K562 (cell line): ENCODE measurements around the gene USF2. TPM values are rescaled to one million over a fixed set of nuclear protein-coding genes. Genes with fewer than 3 reads are reported as not detected.

Experiments
- EGR1 ChIP-seq: fragments of 450-650 bp; conservative IDR thresholded peaks from 2 replicates; pipeline ENCODE4 v1.6.1; 2017; ENCODE audit warnings: mild to moderate bottlenecking
- ETV5 ChIP-seq: sonication (generic); formaldehyde crosslinking; IDR thresholded peaks from 2 replicates; pipeline ENCODE4 v1.4.0; 2020; ENCODE audit warnings: low read depth, mild to moderate bottlenecking, missing genetic modification reagents
- EZH2 ChIP-seq: IDR thresholded peaks from 2 replicates; pipeline ENCODE4 v1.6.1; 2012; ENCODE audit warnings: low read depth, mild to moderate bottlenecking, inconsistent platforms, low read length, borderline replicate concordance
- HNRNPH1 ChIP-seq: fragments of 200-400 bp; formaldehyde crosslinking; optimal IDR thresholded peaks from 2 replicates; pipeline ENCODE3; 2017; ENCODE audit warnings: low read depth, mild to moderate bottlenecking, low read length, moderate library complexity
- RBFOX2 ChIP-seq: fragments of 200-400 bp; formaldehyde crosslinking; IDR thresholded peaks from 2 replicates; pipeline ENCODE4 v1.6.1; 2017; ENCODE audit warnings: low read depth, mild to moderate bottlenecking, low read length, moderate library complexity
- SAP30 ChIP-seq: fragments of 200-600 bp; sonication (generic); IDR thresholded peaks from 2 replicates; pipeline ENCODE4 v1.6.1; 2012; ENCODE audit warnings: borderline replicate concordance, low read depth, mild to moderate bottlenecking, moderate library complexity, low read length, control low read depth, inconsistent platforms; ENCODE audit not compliant: insufficient read depth, poor library complexity, severe bottlenecking
- SP2 ChIP-seq: IDR thresholded peaks from 2 replicates; pipeline ENCODE4 v1.6.1; 2011; ENCODE audit warnings: mild to moderate bottlenecking, low read depth, low read length, moderate library complexity; ENCODE audit not compliant: poor library complexity, severe bottlenecking; ENCODE audit errors: extremely low read depth
- SRSF1 ChIP-seq: fragments of 200-400 bp; formaldehyde crosslinking; IDR thresholded peaks from 2 replicates; pipeline ENCODE4 v1.6.1; 2017; ENCODE audit warnings: mild to moderate bottlenecking, low read depth, low read length, moderate library complexity
- polyA plus RNA-seq, 8 experiments: library from polyadenylated mRNA; depleted of rRNA in 4 of 8; stranded (reverse) in 5 of 8; unstranded in 3 of 8; fragments of >200 nt; fragmentation: Nextera tagmentation in 2 of 8; fragmentation: Illumina TruSeq in 1 of 8; extraction: Ambion mirVana in 2 of 8; extraction: Trizol in 1 of 8; gene quantifications; 2 replicates each; pipeline versions ENCODE4 v1.2.1 to v1.2.3, GENCODE V29; 2011 to 2014; ENCODE audit warnings: inconsistent platforms in 1 of 8, missing spikeins in 1 of 8
- total RNA-seq, 7 experiments: library from RNA; depleted of rRNA in 6 of 7; stranded (reverse); fragments of >200 nt in 6 of 7; fragmentation: Illumina TruSeq in 2 of 7; extraction: Trizol in 2 of 7; gene quantifications; 2 replicates each; pipeline versions ENCODE4 v1.2.1 to v1.2.3, GENCODE V29; 2011 to 2021; ENCODE audit warnings: low replicate concordance in 1 of 7
- TF ChIP-seq, protein P1 (sequence below): fragments of 450-650 bp; IDR thresholded peaks from 2 replicates; pipeline ENCODE4 v1.6.1; 2016; ENCODE audit warnings: low read depth
- TF ChIP-seq, protein P2 (sequence below): sonication (generic); formaldehyde crosslinking; IDR thresholded peaks from 2 replicates; pipeline ENCODE4 v1.5.0; 2020; ENCODE audit warnings: missing genetic modification reagents
- TF ChIP-seq, protein P3 (sequence below): fragments of 450-650 bp; formaldehyde crosslinking; conservative IDR thresholded peaks from 2 replicates; pipeline ENCODE4 v1.4.0; 2022; ENCODE audit warnings: mild to moderate bottlenecking, missing genetic modification characterization

The USF2 gene
- total and polyA plus RNA-seq, 9 of the 15 experiments (the other 6 are each of a cell fraction or from before 2014, with no cell fraction given), result 0.27 to 93.7 (median 58.4) TPM

DNA sequence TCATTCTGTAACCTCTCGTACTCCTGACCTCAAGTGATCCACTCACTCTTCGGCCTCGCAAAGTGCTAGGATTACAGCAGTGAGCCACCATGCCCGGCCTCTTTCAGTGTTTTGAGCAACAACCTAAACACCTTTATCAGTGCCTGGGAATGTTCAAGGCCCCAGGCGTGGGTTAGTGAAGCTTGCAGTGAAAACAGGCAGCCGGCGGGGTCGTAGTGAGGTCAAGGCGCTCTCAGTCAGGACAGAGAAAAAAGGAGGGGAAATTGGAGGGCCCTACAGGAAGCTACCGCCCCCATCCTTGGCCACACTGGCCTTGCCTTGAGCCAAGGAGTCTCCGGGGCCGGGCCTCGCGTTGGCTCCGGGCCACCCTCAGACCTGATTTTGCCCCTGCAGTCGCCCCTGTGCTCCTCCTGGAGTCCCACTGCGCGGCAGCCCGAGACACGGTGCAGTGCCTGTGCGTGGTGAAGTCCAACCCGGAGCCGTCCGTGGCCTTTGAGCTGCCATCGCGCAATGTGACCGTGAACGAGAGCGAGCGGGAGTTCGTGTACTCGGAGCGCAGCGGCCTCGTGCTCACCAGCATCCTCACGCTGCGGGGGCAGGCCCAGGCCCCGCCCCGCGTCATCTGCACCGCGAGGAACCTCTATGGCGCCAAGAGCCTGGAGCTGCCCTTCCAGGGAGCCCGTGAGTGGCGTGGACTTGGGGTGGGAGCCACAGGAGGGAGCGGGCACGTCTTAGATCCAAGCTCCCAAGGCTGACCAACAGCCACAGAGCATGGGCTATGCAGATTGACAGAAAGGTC lies 40.9 kb downstream of the USF2 start (continued):
- TF ChIP-seq EZH2 (no peak), HNRNPH1 (no peak), ETV5 (no peak), SAP30 (no peak), RBFOX2 (peak; percentile 91), SP2 (no peak), EGR1 (peak; percentile 76), SRSF1 (no peak)
- TF ChIP-seq, protein P1, sequence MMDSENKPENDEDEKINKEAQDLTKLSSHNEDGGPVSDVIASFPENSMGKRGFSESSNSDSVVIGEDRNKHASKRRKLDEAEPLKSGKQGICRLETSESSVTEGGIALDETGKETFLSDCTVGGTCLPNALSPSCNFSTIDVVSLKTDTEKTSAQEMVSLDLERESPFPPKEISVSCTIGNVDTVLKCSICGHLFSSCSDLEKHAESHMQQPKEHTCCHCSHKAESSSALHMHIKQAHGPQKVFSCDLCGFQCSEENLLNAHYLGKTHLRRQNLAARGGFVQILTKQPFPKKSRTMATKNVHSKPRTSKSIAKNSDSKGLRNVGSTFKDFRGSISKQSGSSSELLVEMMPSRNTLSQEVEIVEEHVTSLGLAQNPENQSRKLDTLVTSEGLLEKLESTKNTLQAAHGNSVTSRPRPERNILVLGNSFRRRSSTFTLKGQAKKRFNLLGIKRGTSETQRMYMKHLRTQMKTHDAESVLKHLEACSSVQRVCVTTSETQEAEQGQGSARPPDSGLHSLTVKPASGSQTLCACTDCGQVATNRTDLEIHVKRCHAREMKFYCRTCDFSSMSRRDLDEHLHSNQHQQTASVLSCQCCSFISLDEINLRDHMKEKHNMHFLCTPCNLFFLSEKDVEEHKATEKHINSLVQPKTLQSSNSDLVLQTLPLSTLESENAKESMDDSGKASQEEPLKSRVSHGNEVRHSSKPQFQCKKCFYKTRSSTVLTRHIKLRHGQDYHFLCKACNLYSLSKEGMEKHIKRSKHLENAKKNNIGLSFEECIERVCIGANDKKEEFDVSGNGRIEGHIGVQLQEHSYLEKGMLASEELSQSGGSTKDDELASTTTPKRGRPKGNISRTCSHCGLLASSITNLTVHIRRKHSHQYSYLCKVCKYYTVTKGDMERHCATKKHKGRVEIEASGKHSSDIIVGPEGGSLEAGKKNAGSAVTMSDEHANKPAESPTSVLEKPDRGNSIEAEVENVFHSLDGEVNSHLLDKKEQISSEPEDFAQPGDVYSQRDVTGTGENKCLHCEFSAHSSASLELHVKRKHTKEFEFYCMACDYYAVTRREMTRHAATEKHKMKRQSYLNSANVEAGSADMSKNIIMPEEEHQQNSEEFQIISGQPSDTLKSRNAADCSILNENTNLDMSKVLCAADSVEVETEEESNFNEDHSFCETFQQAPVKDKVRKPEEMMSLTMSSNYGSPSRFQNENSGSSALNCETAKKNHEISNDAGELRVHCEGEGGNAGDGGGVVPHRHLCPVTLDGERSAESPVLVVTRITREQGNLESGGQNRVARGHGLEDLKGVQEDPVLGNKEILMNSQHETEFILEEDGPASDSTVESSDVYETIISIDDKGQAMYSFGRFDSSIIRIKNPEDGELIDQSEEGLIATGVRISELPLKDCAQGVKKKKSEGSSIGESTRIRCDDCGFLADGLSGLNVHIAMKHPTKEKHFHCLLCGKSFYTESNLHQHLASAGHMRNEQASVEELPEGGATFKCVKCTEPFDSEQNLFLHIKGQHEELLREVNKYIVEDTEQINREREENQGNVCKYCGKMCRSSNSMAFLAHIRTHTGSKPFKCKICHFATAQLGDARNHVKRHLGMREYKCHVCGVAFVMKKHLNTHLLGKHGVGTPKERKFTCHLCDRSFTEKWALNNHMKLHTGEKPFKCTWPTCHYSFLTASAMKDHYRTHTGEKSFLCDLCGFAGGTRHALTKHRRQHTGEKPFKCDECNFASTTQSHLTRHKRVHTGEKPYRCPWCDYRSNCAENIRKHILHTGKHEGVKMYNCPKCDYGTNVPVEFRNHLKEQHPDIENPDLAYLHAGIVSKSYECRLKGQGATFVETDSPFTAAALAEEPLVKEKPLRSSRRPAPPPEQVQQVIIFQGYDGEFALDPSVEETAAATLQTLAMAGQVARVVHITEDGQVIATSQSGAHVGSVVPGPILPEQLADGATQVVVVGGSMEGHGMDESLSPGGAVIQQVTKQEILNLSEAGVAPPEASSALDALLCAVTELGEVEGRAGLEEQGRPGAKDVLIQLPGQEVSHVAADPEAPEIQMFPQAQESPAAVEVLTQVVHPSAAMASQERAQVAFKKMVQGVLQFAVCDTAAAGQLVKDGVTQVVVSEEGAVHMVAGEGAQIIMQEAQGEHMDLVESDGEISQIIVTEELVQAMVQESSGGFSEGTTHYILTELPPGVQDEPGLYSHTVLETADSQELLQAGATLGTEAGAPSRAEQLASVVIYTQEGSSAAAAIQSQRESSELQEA, result no peak
- TF ChIP-seq, protein P2, sequence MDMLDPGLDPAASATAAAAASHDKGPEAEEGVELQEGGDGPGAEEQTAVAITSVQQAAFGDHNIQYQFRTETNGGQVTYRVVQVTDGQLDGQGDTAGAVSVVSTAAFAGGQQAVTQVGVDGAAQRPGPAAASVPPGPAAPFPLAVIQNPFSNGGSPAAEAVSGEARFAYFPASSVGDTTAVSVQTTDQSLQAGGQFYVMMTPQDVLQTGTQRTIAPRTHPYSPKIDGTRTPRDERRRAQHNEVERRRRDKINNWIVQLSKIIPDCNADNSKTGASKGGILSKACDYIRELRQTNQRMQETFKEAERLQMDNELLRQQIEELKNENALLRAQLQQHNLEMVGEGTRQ (CRISPR knock-in tag), result no peak
- TF ChIP-seq, protein P3, sequence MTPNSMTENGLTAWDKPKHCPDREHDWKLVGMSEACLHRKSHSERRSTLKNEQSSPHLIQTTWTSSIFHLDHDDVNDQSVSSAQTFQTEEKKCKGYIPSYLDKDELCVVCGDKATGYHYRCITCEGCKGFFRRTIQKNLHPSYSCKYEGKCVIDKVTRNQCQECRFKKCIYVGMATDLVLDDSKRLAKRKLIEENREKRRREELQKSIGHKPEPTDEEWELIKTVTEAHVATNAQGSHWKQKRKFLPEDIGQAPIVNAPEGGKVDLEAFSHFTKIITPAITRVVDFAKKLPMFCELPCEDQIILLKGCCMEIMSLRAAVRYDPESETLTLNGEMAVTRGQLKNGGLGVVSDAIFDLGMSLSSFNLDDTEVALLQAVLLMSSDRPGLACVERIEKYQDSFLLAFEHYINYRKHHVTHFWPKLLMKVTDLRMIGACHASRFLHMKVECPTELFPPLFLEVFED, result no peak
